NCI-H82 treated with DMSO at 0.1 percent for 48 hours (cell line): ENCODE data around the gene WDR4.
"Not testable (repeated sequence)": the region's sequence is repeated elsewhere in the genome, so short reads cannot be mapped to it uniquely, and the experiment has no call there.

Experiments used
- DNase-seq: peaks from one replicate; lab custom pipeline; 2025; ENCODE audit not compliant: unreplicated experiment; lab: John Stamatoyannopoulos, UW

Gene WDR4, protein sequence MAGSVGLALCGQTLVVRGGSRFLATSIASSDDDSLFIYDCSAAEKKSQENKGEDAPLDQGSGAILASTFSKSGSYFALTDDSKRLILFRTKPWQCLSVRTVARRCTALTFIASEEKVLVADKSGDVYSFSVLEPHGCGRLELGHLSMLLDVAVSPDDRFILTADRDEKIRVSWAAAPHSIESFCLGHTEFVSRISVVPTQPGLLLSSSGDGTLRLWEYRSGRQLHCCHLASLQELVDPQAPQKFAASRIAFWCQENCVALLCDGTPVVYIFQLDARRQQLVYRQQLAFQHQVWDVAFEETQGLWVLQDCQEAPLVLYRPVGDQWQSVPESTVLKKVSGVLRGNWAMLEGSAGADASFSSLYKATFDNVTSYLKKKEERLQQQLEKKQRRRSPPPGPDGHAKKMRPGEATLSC

DNA sequence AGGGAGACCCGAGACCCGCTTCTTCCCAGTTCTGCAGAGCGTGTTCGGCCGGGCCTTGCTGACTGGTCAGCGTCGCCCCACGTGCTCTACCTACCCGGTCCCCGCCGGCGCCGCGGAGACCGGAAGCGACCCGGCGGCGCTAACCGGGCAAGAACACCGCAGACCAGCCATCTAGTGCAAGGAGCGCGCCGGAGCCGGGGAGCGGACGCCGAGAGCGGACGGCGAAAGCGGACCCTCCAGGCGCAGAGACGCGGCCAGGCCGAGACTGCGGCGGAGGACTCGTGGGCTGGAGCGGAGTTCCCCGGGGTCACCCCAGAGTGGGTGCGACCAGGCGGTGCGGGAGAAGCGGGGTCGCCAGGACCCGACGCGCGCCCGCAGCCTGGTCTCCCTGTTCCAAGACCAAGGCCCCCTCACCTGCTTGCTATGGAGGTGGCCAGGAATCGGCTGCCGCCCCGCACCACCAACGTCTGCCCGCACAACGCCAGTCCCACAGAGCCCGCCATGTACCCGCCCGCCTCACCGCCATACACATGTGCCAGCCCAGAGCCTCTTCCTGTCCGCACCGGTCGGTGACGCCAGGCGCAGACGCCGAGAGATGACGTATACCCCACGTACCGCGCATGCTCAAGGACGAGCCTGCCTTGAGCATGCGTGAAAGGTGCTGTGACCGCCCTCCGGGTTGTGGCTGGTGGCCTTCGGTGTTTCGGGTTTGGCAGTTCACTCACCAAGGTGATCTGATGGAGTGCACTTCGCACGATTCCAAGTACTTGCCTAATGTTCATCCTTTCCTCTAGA is at the start of gene WDR4:
WDR4 (minus strand) TSS at position 547 of the 795 bp plus-strand sequence; CDS start at position 503, 44 bp downstream.
- peak; percentile 91 for DNase-seq

DNA sequence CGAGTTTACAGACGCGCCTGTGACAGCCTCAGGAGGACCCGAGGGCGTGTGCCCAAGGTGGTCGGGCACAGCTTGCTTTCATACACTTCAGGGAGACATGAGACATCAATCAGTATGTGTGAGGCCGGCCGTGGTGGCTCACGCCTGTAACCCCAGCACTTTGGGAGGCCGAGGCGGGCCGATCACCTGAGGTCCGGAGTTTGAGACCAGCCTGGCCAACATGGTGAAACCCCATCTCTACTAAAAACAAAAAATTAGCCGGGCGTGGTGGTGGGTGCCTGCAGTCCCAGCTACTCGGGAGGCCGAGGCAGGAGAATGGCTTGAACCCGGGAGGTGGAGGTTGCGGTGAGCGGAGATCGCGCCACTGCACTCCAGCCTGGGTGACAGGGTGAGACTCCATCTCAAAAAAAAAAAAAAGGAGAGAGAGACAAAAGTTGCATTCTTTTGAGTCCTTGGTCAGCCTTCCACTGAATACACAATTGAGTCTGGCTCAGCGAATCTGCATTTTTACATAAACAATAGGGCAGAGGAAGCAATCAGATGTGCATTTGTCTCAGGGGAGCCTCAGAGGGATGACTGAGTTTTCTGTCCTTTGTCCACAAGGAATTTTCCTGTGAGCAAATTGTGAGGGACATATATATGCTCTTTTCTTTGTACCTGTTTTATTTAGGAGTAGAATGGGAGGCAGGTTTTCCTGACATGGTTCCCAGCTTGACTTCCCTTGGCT is 48.3 kb upstream of the WDR4 start:
- not testable (repeated sequence) for DNase-seq

DNA sequence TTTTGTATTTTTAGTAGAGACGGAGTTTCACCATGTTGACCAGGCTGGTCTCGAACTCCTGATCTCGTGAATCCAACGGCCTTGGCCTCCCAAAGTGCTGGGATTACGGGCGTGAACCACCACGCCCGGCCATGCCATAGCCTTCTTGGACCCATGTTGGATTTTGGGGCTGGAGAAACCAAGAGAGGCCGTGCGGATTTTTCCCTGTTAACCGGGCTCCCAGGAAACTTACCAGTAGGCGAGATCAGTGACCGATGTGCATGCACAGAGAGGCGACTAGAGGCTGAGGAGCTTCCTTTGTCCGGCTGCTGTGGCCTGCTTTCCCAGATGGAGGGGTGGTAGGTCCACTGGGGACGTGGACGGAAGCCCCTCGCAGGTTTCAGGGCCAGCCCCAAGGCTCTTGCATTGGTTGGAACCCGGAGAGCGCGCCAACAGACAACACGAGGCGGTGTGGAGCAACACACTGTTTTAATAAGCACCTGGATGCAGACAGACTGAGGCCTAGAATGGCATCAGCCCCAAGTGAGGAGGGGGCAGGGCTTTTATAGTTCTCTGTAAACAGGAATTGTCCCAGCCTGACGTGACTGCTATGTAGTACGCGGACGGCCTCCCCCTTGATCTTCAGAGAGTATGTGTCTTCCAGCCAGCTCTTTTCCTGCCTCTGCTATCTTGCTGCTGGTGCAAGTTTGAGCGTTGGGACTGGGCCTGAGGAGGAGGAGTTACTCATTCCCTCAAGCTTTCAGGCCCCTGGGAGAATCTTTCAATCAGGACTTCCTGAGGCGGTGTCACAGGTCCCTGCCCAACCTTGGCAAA is 46.0 kb upstream of the WDR4 start, which contains the start of gene ERVH48-1:
ERVH48-1 (minus strand) TSS at position 517 of the 813 bp plus-strand sequence. CDS start 6,624 bp downstream, outside the sequence.
- DNase-seq: no peak

DNA sequence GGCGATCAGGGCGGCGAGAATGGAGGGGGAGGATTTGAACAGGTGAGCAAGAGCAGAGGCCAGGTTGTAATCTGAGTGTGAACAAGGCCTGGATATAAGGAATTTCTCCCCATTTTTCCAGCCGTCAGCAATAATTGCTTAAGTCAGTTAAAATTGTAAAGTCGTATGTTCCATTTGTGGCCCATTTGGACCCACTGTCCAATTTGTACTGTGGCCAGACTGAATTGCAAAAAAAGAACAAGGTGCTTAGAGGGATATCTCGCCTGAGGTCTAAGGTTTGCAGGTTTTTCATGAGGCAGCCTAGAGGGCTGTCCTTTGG is 45.1 kb upstream of the WDR4 start:
- no peak for DNase-seq

DNA sequence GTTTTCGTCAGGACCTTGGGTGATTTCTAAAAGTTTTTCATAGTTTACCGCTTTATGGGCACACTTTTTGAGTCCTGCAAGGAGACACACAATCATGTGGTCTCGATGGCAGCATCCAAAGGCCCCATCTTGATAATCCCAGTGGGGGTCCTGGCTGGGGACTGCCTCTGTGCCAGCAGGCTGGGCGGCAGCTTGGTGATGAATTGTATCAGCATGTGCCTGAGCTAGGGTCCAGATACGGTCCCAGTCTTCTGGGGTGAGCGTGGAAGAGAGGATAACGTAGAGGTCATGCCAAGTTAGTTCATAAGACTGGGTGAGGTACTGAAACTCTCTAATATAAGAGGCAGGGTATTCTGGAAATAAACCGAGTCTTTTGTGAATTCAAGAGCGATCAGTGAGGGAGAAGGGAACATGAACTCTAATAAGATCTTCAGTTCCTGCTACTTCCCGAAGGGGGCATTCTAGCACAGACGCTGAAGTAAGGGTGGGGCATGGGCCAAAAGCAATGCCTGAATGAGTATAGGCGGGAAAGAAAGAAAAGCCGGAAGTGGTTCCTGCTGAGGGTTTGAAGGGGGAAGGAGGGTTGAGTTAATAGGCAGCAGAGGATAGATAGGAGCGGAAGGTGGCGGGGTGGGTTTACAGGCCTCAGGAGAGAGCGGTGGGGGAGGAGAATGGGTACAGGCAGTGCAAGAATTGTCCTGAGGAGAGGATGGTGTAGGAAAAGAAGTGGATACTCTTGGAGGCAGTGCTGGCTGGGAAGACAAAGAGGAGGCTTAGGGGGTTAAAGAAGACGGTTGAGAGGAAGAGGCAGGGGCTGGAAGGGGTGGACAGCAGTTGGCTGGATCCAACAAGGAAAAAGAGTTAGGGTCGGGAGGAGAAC is 44.5 kb upstream of the WDR4 start:
- peak; percentile 94 for DNase-seq

DNA sequence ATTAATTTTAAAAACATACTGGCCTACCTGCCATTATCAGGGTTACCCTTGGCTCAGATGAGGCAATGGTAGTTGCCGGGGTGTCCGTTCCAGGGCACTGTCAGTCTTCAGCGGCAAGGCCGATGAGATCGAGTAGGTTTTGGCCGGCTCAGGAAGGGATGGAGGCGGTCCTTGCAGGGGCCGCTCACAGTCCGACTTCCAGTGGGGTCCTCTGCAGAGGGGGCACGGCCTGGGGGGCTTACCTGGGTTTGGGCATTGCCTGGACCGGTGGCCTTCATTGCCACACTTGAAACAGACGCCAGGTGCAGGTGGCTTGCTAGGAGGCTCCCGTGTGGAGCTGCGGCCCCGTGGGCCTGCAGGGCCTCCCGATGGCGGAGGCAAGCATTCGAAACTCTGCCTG is 43.6 kb upstream of the WDR4 start:
- DNase-seq: no peak

DNA sequence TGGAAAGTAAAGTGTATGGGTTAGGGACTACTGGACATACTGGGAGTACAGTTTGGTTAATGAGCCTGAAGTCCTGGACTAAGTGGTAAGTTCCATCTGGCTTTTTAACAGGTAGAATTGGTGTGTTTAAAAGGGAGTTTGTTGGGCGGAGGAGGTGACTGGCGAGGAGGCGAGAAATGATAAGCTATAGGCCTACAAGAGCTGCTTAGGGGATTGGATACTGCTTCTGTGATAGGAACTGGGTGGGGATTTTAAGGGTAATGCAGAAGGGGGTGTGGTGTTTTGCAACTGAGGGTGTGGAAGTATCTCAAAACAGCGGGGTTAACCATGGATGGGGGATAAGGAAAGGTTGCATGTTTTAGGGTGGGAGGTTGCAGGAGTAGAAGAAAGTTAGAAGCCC is 42.6 kb upstream of the WDR4 start:
- no peak for DNase-seq

DNA sequence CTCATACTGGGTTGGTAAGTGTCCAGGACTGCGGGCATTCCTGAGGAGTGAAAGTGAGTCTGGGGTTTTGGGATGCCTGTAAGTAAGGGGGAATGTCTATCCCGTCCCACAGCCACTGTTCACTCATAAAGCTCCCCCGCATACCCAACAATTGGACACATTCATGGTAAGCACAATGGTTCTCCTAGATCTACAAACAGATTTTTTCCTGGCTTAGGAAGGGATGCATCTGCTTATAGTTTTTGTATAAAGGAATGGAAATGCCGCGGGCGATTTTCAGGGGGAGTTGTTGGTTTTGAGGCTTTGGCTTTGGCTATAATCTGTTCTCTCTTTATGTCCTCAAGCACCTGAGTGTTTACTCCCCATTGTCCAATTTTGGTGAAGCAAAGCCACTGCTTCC is 39.0 kb upstream of the WDR4 start:
- no peak for DNase-seq

DNA sequence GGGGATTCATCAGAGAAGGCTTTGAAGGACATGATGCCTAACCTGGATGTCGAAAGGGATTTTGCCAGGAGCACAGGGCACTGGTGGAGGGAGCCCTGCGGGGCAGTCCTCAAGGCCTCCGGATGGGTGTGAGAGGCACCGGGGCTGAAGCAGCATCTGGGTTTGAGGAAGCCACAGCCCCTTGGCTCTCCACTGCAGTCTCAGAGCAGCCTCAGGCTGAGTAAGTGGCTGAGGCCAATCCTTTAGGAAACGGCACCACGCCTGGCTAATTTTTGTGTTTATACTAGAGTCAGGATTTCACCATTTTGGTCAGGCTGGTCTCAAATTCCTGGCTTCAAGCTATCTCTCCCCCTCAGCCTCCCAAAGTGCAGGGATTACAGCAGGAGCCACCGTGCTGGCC is 34.1 kb upstream of the WDR4 start:
- no peak for DNase-seq

DNA sequence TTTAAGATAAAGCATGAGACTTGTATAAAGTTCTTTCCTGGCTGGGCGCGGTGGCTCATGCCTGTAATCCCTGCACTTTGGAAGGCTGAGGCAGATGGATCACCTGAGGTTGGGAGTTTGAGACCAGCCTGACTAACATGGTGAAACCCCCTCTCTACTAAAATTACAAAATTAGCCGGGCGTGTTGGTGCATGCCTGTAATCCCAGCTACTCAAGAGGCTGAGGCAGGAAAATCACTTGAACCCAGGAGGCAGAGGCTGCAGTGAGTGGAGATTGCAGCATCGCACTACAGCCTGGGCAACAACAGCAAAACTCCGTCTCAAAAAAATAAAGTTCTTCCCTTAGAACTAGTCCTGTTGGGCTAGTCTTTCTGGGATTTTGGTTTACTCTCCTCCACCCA is 32.6 kb upstream of the WDR4 start:
- DNase-seq: not testable (repeated sequence)

DNA sequence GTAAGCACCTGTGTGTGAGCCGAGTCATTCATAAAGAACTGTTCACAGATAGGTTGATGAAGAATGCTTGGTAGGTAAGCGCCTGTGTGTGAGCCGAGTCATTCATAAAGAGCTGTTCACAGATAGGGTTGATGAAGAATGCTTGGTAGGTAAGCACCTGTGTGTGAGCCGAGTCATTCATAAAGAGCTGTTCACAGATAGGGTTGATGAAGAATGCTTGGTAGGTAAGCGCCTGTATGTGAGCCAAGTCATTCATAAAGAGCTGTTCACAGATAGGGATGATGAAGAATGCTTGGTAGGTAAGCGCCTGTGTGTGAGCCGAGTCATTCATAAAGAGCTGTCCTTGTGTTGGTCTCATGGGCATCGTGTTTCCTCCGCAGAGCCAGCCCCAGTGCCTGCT is 29.1 kb upstream of the WDR4 start:
- not testable (repeated sequence) for DNase-seq

DNA sequence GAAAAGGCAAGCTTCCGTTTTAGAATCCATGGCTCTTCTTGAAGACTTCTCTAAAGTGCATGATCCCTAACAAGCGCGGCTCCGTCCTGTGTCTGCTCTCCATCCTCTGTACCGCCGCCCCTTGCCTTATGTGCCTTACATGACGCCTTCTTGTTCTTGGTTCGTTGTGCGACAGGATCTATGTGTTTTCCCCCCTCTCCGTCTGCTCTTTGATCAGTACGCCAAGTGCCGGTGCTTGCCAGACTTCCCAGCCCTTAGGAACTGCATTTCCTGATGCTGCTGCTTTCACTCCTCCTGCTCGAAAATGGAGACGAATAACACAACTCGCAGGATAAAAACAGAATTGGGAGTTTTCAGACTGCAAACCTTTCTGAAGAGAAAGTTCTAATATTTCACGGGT is 26.9 kb upstream of the WDR4 start:
- no peak for DNase-seq

DNA sequence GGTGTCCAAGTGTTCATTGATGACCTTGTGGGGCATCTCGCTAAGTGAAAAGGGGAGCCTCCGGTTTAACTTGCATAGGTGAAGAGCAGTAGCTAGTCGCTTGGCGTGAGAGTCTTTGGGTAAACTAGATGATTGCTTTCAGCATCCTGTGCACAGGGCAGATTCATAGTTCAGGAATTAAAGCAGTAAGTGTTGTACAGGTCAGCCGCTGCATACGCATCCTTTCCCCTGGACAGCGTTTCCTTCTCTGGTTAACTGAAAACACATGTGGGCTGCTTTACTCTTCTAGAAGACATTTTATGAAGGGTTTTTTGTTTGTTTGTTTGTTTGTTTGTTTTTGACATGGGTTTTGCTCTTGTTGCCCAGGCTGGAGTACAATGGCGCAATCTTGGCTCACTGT is 25.9 kb upstream of the WDR4 start:
- DNase-seq: no peak

DNA sequence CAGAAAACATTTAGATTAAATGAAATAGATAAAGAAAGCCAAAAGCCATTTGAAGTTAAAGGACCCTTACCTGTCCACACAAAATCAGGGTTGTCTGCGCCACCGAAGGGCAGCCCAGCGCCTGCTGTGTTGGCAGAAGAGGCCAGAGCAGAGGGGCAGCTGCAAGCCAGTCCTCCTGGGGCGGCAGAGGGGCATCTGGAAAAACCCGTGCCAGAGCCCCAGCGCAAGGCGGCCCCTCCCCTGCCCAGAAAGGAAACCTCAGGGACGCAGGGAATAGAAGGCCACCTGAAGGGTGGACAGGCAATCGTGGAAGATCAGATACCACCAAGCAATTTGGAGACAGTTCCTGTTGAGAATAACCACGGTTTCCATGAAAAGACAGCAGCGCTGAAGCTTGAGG is 24.5 kb upstream of the WDR4 start:
- no peak for DNase-seq

DNA sequence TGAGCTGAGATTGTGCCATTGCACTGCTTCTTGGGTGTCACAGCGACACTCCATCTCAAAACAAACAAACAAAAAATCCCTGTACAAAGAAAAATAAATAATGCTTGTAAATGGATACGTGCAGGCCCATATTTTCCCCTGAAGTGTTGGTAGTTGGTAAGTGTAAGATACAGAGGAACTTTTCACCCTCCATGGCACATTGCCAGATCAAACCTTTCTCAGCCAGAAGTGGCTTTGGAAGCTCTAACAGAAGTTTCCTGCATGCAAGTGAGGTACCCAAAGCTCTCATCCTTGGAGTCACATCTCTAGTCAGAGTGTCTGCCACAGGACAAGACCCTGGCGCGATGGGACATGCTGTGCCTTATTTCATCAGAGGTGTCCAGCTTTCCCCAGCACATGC is 21.1 kb upstream of the WDR4 start:
- no peak for DNase-seq

DNA sequence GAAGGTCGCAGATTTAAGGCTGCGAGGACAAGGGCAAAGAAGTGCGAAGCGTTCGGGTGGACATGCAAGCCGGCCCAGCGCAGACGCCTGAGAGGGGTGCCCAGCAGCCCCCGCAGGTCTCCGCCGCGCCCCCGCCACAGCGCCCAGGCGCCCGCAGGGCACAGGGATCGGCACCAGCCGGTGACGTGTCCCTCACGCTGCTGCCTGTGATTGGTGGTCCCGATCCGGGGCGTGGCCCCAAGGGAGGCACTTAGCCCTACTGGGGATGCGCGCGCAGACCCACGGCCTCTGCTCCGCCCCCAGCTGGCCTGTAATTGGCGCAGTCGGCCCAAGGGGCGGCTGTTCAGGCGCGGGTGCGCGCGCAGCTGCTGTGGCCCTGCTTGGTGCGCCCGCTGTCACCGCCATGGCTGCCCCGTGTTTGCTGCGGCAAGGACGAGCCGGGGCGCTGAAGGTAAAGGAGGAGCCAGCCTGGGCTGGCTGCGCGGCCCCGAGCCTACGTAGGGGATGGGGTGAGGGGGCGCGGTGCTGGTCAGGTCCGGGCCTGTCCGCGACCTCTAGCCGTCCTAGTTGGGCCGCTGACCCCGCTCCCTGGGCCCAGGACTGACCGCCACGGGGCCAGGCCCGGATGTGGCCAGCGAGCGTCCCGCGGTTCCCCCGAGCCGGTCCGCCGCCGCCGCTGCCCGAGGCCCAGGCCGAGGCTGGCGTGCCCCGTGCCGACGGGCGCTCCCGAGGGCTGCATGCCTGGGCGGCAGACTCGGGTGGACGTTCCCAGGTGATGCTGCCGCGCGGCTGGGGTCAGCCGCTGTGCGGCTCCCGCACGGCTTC is 13.8 kb upstream of the WDR4 start, which contains the start of gene NDUFV3:
NDUFV3 (plus strand) TSS at position 379 of the 825 bp plus-strand sequence; CDS start at position 404, 25 bp downstream.
- DNase-seq: peak; percentile 97

DNA sequence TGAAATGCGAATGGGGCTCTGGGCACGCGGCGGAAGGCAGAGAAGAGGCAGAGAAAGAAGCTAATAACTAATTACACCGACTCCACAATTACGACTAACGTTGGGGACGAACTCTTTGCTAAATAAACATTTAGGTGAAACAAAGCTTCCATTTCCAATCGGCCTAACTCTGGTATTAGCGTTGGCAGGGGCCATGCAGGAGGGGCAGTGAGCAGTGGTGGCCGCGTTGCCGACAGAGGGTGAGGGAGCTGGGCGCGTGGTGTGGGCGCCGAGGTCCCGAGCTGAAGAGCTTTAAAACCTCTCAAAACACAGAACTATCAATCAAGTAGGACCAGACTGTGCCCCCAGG is 13.2 kb upstream of the WDR4 start:
- no peak for DNase-seq

DNA sequence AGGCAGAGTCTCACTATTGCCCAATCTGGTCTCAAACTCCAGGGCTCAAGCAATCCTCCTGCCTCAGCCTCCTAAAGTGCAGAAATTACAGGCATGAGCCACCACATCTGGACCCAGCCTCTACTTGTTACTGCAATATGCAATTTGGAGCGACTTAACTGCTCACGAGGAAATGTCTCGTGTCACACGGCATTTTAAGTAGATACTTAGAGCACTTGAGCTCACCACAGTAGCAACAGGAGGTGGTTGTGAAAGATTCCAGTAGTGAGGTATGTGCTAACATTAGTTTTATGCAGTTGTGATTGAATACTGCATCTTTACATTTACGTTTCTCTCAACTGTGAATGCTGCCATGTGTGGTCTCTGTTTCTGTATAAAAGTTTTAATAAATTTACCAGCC is 8.0 kb upstream of the WDR4 start:
- DNase-seq: no peak

DNA sequence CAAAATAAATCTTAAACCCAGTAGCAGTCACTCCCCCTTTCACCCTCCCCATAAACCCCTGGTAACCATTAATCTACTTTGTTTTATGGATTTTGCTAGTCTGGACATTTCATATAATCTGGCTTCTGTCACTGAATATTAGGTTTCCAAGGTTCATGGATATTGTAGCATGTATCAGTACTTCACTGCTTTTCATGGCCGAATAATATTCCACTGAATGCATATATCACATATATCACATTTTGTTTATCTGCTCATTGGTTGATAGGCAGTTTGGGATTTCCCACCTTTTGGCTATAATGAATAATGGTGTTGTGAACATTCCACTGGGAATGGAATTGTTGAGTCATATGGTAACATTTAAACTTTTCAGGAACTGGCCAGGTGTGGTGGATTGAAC is 4.6 kb upstream of the WDR4 start:
- DNase-seq: no peak
